NCI-H510A treated with DMSO at 0.1 percent for 48 hours (cell line): ENCODE results near the gene UNKL.

ENCODE experiments used
- DNase-seq: peaks from one replicate; lab custom pipeline; 2025; lab: John Stamatoyannopoulos, UW

Gene UNKL, protein sequence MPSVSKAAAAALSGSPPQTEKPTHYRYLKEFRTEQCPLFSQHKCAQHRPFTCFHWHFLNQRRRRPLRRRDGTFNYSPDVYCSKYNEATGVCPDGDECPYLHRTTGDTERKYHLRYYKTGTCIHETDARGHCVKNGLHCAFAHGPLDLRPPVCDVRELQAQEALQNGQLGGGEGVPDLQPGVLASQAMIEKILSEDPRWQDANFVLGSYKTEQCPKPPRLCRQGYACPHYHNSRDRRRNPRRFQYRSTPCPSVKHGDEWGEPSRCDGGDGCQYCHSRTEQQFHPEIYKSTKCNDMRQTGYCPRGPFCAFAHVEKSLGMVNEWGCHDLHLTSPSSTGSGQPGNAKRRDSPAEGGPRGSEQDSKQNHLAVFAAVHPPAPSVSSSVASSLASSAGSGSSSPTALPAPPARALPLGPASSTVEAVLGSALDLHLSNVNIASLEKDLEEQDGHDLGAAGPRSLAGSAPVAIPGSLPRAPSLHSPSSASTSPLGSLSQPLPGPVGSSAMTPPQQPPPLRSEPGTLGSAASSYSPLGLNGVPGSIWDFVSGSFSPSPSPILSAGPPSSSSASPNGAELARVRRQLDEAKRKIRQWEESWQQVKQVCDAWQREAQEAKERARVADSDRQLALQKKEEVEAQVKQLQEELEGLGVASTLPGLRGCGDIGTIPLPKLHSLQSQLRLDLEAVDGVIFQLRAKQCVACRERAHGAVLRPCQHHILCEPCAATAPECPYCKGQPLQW

DNA sequence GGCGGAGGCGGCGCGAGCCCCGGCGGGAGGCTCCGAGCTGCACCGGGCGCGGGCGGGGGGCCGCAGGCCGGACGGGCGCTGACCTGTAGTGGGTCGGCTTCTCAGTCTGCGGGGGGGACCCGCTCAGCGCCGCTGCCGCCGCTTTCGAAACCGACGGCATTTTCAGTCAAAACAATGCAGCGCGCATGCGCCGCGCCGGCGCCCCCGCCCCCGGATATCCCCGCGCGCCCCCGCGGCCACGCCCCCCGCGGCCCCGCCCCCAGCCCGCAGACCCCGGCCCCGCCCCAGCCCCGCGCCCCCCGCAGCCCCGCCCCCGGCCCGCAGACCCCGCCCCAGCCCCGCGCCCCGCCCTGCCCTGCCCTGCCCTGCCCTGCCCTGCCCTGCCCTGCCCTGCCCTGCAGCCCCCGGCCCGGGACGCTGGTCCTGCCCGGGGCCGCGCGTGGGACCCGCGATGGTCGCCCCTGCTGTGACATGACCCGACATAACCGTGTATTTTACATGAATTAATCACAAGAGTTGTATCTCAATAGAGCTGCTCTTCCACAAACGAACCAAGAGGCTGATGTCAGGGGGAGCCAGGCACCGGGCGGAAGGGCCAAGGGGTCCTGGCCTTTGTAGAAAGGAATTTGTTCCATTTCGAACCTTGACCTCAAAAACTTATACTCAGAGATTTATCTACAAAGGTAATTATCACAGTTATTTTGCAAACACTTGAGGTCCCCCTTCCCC lies at the start of gene UNKL:
Gene UNKL, minus strand, starts transcription at position 173 of the 729 bp plus-strand sequence. Its CDS starts 13 bp downstream, at position 160.
- DNase-seq: no peak

DNA sequence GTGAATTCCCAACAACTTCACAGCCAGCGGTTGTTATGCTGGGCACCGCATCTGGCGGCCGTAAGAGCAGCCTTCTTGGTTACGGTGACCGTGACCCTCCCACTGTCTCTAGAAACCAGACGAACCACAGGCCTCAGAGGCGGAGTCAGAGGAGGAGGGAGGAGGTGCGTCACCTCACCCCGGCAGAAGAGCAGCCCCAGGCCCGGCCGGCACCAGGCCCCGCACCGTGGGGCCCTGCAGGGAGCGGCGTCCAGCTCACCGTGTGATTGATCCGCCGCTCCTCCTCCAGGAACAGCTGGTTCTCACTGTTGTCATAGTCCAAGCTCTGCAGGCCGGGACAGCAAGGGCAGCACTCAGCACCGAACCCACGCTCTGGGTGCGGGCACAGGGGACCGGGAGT lies 46.6 kb upstream of the UNKL start:
- DNase-seq: no peak

DNA sequence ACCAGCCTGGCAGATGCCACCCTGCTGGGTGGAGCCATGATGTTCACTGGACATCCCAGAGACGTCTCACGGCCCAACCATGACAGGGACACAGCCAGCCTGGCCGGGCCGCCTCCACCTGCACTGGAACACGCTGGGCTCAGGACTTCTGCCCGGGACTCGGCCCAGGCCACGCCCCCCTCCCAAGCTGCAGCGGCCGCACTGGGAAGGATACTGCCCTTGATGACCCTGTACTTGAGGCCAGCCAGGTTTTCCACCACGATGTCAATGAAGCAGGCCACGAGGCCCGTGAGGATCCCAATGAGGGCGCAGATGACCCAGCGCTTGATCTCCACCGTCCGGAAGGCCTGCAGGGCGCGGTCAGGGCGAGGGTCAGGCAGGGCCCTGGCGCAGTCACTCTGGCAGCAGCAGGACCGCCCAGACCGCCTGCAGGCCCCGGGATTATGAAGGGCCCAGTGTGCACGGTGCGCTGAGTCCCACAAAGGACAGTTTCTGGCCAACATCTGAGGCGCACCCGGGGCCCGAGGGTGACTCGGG lies 46.2 kb upstream of the UNKL start:
- DNase-seq: no peak

DNA sequence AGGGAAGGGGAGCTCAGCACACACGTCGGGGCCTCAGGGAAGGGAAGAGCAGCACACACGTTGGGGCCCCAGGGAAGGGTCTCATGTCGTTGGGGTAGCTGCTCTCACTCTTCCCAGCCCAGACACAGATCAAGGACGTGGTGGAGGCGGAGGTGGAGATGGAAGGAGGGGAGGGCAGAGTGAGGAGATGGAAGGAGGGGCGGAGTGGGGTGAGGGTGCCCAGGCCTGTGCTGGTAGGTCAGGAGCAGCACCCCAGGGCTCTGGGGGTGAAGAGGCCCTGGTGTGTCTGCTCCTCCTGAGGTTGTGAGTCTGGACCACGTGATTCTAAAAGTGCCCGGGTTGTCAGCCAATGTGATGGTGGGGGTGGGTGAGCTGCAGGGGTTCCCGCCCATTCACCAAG lies 45.5 kb upstream of the UNKL start:
- DNase-seq: no peak

DNA sequence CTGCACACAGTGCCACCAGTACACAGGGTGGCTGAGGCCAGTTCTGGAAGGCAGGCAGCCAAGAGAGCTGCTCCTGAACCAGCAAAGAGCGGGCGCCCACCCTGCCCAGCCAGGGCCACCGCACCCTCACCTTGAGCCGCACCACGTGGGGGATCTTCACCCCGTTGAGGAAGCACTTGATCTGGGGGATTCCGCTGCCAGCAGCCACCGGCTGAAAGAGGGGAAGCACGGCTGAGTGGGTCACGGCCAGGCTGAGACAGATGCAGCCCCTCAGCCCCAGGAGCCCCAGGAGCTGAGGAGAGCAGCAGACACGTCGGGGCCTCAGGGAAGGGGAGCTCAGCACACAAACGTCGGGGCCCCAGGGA lies 44.5 kb upstream of the UNKL start:
- no peak for DNase-seq

DNA sequence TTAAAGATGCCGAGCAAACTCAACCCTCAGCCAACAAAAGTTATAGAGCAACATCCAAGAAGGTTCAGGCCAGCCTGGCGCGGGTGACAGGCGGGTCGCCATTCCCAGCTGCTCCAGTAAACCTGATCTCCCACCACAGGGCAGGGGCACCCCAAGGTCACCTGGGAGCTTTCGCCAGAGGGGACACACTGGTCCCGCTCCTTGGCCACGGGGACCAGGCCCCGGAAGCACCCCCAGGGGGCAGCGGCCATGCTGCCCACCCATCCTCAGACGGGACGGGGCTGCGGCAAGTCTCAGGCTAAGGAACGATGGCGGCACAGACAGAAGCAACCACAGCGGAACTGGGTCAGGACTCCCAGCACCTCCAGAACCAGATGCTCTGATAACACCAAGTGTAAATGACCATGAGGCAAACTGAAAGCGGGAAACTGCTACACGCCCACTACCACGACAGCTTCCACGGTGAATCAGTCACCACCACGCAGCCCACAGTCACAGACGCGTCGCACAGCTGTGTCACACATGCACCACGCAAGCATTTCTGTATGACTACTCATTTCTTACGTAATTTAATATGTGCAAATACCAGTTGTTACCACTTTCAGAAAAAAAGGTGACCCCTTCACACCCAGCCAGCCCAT lies 44.0 kb upstream of the UNKL start:
- DNase-seq: no peak

DNA sequence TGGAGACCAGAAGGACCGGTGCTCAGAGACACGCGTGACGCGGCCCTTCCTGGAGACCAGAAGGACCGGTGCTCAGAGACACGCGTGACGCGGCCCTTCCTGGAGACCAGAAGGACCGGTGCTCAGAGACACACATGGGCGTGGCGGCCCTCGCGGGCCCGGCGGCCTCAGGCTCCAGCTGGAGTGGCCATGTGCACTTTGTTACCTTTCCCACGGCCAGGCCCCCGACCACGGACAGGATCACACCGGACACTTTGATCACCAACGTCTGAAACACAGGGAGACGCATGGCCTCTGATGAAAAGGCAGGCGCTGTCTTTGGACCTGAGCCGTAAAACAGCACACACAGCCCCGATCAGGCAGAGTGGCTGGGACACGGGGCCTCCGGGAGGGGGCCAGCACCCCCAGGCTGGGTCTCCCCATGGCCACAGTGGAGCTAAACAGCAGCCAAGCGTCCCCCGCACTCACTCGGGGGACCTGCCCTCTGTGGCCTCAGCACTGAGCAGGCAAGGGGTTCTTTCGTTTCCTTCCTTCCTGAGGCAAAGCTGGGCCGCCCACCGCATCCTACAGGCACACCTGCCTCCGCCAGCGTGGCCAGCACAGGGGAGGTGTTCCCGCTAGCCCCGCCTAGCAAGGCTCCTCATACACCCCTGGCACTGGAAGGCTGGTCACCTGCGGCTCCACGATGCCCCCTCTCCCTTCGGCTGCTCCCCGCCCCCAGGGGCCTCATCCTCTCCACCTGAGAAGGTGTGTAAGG lies 43.2 kb upstream of the UNKL start:
- no peak for DNase-seq

DNA sequence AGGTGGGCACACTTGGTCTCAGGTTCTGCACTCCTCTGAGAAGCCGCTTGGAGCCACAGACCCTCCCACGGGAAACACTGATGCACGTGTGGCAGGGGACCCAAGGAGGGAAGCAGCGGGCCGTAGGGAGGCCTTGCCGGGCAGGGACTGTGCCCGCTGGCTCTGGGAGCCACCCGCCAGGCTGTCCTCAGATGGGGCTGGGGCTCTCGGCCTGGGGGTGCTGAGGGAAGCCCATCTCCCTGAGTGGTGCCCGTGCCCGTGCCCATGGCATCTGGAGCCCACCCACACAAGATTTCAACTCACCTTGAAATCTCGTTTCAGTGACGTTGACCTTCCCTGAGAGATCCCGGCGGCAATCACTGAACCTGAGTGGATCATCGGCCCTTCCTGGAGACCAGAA lies 42.4 kb upstream of the UNKL start:
- DNase-seq: no peak

DNA sequence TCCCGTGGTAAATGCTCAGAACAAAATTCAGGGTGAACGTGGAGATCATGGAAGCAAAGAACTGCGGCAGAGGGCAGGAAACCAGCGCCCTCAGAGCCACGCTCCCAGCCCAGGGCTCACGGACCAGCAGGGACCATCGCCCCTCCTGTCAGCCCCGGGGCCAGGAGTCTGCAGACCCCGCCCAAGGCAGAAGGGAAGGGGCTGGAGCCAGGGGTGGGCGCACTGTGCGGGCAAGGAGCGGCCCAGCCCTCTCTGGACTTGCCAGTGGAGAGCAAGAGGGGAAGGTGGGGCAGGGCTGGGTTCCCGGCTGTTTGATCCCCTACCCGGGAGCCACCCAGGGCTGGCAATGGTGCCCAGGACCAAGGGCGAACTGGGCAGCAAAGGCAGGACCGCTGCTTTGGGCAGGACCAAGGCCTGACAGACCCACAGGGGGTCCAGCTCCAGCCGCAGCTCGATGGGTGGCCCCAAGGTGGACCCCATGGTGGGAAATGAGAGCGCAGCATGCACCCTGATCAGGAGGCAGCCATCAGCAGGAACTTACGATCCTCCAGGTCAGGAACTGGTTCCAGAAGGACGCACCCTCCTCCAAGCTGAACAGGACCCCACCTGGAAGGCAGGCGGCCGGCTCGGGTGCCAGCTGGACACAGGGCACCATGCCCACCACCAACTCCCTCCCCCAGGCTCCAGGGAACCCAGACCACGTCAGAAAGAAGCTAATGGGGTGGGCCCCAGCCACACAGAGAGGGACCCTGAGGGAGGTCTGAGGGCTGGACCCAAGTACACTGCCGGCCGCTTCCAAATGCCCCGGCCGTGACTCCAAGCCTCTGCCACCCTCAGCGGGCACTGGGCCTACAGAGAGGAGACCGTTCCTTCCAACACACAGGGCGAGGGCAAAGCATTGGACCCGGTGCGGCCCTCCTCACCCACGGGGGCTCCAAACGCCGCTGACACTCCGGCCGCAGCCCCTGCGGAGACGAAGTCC lies 41.0 kb upstream of the UNKL start:
- no peak for DNase-seq

DNA sequence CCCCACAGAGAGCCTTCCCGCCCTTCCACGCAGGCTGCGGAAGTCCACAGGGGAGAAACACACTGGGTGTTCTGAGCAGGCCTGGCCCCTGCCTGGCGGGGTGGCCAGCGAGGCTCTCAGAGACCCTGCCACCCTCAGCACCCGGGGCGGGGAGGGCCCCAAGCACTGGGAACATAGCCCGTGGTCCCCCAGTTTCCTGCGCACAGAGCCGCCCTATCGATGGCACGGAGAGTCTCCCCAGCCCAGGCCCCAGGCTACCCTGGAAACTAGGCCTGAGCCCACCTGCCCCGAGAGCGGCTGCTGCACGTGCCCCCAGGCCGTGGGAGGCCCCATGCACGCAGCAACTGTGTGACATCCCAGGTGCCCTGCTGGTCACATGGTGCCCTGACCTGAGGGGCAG lies 40.1 kb upstream of the UNKL start:
- no peak for DNase-seq

DNA sequence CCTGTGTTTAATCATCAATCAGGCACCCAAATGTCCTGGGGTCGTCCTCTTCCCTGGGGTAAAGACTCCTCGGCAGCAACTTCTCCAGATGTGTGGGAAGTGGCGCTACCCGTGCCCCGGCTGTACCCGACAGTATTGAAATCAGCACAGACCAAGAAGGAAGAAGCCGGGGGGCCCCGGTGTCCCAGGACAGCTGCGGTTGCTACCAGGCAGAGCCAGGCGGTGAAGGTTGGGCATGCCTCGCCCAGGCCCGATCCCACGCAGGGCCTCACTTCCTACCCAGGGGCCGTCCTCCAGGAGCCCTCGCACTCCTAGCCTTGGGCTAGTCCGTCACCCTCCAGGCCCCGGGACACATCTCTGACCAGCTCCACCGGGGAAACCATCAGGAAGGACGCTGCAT lies 38.8 kb upstream of the UNKL start:
- DNase-seq: no peak

DNA sequence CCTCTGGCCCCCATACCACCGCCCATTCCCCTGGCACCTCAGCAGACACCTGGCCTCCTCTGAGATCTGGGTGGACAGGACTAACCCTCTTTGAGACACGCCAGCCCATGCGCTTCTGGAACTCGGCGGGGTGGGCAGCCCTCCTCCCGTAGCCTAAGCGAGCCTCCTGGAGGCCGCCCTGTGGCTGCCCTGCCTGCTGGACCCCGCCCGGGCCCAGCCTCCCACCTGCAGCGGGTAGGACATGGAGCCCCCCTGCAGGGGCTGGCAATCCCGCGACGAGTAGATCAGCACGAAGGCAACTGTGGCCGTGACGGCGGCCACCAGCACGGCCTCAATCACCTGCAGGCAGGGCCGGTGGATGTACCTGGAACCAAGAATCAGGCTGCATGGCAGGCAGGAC lies 38.0 kb upstream of the UNKL start:
- DNase-seq: no peak

DNA sequence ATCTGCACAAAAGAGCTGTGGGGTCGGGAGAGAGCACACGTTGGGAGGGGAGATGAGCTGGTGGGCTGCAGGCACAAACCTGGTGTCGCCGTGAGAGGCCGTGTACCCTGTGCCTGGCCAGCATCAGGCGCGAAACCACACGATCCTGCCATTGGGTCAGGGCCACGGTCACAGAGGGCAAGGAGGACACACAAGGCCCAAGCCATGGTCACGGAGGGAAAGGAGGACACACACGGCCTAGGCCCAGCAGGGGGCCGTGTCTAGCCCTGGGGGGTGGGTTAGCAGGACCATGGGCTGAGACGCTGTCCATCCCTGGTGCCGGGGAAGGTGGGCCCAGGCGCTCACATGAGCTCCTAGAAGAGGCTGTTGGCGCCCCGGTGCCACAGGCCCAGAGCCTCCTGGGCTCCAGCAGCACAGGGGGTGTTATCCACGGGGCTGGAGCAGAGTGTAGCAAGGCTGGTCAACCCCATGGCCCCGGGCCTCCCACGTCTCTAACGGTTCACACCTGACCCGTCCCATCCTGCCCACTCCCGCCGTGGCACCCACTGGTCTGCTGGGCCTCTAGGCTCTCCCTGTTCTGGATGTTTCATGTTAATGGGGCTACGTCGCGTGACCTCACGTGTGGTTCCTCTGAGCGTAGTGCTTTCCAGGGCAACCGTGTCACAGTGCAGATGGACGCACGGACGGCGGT lies 37.3 kb upstream of the UNKL start:
- no peak for DNase-seq

DNA sequence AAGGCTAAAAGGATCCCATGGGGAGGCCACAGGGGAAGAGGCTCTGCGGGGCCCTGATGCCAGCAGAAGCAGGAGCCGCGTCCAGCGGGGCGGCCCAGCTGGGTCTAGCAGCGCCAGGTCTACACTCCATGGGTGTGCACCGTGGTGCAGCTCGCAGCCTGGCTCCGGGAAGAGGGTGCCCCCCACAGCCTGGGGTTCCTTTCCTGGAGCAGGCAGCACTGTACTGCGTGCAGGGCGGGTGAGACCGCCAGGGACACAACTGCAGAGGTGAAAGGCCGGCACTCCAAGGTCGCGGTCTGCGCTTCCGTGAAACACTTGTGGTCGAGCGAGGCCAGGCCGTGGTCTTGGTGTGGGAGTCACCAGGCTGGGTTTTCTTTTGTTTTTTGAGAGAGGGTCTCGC lies 36.3 kb upstream of the UNKL start:
- no peak for DNase-seq

DNA sequence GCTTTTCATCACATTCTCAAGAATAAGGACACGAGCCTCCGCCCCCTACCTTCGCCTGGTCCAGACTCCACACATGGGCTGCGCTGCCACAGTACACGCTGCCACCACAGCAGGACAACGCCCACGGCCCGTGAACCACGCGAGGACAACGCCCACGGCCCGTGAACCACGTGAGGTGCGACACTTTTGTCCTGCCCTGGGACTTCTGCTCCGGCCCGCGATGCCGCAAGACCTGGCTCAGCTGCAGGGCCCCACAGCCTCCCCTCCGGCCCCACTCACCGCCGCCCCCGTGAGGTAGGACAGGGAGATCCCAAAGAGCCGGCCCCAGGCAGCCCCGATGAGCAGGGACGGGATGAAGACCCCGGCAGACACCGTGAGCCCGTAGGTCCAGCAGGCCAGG lies 35.7 kb upstream of the UNKL start:
- DNase-seq: no peak

DNA sequence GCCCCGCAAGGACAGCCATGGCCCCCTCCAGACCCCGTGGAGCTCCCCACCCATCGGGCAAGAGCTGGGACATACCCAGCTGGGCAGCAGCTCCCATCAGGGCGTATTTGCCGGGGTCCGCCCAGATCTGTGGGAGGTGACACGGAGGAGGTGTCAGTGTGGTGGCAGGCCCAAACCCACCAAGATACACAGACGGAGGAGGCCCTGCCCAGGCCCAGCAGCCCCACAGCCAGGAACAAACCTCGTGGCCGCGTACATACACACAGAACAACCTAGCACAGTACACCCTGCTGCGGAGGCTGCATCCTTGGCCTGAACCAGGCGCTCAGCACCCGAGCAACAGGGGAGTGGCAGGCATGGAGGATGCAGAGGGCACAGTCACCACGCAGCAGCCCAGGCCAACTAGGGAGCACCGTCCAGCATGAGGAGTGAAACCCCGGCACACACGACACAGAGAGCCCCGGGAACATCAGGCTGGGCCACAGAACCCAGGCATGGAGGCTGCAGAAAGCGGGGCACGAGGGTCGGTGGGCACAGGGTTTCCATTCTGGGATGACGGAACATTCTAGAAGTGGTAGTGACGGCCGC lies 34.8 kb upstream of the UNKL start:
- DNase-seq: no peak

DNA sequence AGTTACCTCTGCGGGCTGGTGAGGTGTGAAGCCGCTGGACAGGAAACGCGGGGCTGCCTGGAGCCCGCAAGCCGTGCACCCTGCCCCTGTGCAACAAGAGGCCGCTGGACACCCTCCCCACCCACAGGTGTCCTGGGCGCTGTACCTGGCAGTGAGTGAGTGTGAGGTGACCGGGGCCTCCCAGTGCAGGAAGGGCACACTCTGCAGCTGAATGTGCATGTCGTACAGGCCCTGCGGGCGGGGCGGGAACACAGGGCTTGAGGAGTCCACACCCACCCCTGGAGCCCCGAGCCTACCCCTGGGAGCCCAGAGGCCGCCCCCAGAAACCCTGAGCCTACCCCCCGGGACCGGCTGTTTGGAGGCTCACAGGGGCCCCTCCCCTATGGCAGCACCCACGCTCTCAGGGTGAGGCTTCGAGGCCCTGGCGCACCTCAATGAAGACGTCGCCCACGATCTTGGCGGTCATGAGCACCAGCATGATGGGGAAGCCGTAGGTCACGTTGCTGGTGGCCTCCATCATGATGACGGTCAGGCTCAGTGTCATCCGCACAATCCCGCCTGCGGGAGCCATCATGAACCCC lies 34.1 kb upstream of the UNKL start:
- no peak for DNase-seq

DNA sequence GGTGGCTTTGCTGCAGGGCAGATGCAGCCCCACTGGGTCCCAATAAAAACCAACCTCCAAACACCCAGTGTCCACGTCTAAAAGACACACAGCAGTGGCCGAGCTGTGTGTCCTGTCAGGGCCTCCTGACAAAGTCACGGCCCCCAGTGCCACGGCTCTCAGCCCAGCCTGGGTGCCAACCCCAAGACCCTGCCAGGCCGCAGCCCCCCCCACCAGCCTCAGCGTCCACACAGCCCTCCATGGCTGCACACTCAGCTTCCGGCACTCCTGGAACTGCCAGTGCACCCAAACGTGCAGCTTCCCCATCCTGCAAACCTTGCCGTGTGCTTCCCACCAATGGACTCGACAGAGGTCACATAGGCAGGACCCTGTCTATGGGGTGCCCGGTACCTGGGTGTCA lies 33.5 kb upstream of the UNKL start:
- no peak for DNase-seq
